Neural progenitor cell (in vitro differentiated cells): ENCODE data around the gene DOCK4. TPM values are rescaled to one million over a fixed set of nuclear protein-coding genes. Genes with fewer than 3 reads are reported as not detected.

Experiments used
- DNase-seq: peaks from one replicate; pipeline ENCODE4 v3.0.0-alpha.2; 2016; ENCODE audit warnings: low spot score
- H2AFZ ChIP-seq: fragments of 200-600 bp; sonication (generic); replicated peaks from 2 replicates; pipeline ENCODE4 v1.6.1; 2016; ENCODE audit warnings: antibody characterized with exemption
- H3F3A ChIP-seq: fragments of 200-600 bp; sonication (generic); 2 replicates; pipeline ENCODE4 v1.6.1; 2016; ENCODE audit warnings: antibody characterized with exemption, low read depth
- H3K27ac ChIP-seq: fragments of 200-600 bp; sonication (generic); 2 replicates; pipeline ENCODE4 v1.5.1; 2016; ENCODE audit warnings: mild to moderate bottlenecking
- H3K27me3 ChIP-seq: fragments of 200-600 bp; sonication (generic); 2 replicates; pipeline ENCODE4 v1.6.1; 2016; ENCODE audit warnings: mild to moderate bottlenecking, moderate library complexity
- H3K36me3 ChIP-seq: fragments of 200-600 bp; sonication (generic); 2 replicates; pipeline ENCODE4 v1.5.1; 2016
- H3K4me1 ChIP-seq: fragments of 200-600 bp; sonication (generic); 2 replicates; pipeline ENCODE4 v1.6.1; 2016; ENCODE audit warnings: mixed run types
- H3K4me2 ChIP-seq: fragments of 200-600 bp; sonication (generic); 2 replicates; pipeline ENCODE4 v1.6.1; 2016
- H3K4me3 ChIP-seq: fragments of 200-600 bp; sonication (generic); 2 replicates; pipeline ENCODE4 v1.5.1; 2016
- H3K79me2 ChIP-seq: fragments of 200-600 bp; sonication (generic); 2 replicates; pipeline ENCODE4 v1.6.1; 2016; ENCODE audit warnings: low read depth
- H3K9ac ChIP-seq: fragments of 200-600 bp; sonication (generic); 2 replicates; pipeline ENCODE4 v1.6.1; 2016
- H3K9me3 ChIP-seq: fragments of 200-600 bp; sonication (generic); 2 replicates; pipeline ENCODE4 v1.5.1; 2016; ENCODE audit warnings: low read depth
- H4K20me1 ChIP-seq: fragments of 200-600 bp; sonication (generic); 2 replicates; pipeline ENCODE4 v1.6.1; 2016; ENCODE audit warnings: low read depth
- H3K27ac Mint-ChIP-seq: 3 replicates; pipeline ENCODE4 v1.8.0; 2021; ENCODE audit warnings: mixed read lengths
- H3K27me3 Mint-ChIP-seq: 2 replicates; pipeline ENCODE4 v1.8.0; 2022; ENCODE audit warnings: low read depth, mild to moderate bottlenecking, inconsistent platforms, moderate library complexity, mixed read lengths; ENCODE audit not compliant: insufficient read depth
- H3K36me3 Mint-ChIP-seq: 3 replicates; pipeline ENCODE4 v1.8.0; 2021; ENCODE audit warnings: mixed read lengths
- H3K4me1 Mint-ChIP-seq: 3 replicates; pipeline ENCODE4 v1.8.0; 2021; ENCODE audit warnings: mixed read lengths
- H3K4me3 Mint-ChIP-seq: 3 replicates; pipeline ENCODE4 v1.8.0; 2021; ENCODE audit warnings: mild to moderate bottlenecking, moderate library complexity, mixed read lengths
- H3K9me3 Mint-ChIP-seq: 3 replicates; pipeline ENCODE4 v1.8.0; 2020; ENCODE audit warnings: mixed read lengths
- EZH2 ChIP-seq: fragments of 200-600 bp; sonication (generic); IDR thresholded peaks from 2 replicates; pipeline ENCODE4 v1.6.1; 2017; ENCODE audit warnings: antibody characterized with exemption, mild to moderate bottlenecking, moderate library complexity
- EZH2phosphoT487 ChIP-seq: fragments of 200-600 bp; sonication (generic); IDR thresholded peaks from 2 replicates; pipeline ENCODE4 v1.6.1; 2017; ENCODE audit warnings: antibody characterized with exemption
- total RNA-seq: library from RNA; depleted of rRNA; stranded (reverse); fragments of >200 nt; gene quantifications from 2 replicates; pipeline ENCODE4 v1.2.3, GENCODE V29; 2015; ENCODE audit warnings: low replicate concordance
- TF ChIP-seq, protein P1 (sequence below): fragments of 200-600 bp; sonication (generic); IDR thresholded peaks from 2 replicates; pipeline ENCODE4 v1.5.1; 2017; ENCODE audit warnings: antibody characterized with exemption, mild to moderate bottlenecking

DOCK4 gene
- total RNA-seq, 1 donor from 2014 or later: 11.4 TPM

DNA sequence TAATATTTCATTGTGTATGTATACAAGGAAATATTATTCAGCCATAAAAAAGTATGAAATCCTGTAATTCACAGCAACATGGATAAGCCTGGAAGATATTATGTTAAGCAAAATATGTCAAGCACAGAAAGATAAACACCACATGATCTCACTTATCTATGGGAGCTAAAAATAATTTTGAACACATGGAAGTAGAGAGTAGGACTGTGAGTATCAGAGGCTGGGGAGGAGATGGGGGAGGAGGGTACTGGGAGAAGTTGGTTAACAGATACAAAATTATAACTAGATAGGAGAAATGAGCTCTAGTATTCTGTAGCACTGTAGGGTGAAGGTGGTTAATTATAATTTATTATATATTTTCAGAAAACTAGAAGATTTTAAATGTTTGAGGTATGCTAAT, 132.7 kb downstream of the DOCK4 start:
- Histone ChIP-seq H3F3A (no peaks in the 10 kb centered on the region), H4K20me1 (no peaks in the 10 kb centered on the region), H3K4me1 (no peaks in the 10 kb centered on the region), H3K9me3 (no peaks in the 10 kb centered on the region), H3K4me2 (no peak overlapping the region), H3K79me2 (no peaks in the 10 kb centered on the region), H3K27me3 (no peaks in the 10 kb centered on the region), H3K9ac (no peak overlapping the region), H3K27ac (no peak overlapping the region), H3K36me3 (no peaks in the 10 kb centered on the region), H3K4me3 (no peak overlapping the region), H2AFZ (no peak overlapping the region)
- peaks cover 11% of the 10 kb centered on the region for H3K9me3 Mint-ChIP-seq
- TF ChIP-seq EZH2 (no peak), EZH2phosphoT487 (no peak)
- TF ChIP-seq, protein P1, sequence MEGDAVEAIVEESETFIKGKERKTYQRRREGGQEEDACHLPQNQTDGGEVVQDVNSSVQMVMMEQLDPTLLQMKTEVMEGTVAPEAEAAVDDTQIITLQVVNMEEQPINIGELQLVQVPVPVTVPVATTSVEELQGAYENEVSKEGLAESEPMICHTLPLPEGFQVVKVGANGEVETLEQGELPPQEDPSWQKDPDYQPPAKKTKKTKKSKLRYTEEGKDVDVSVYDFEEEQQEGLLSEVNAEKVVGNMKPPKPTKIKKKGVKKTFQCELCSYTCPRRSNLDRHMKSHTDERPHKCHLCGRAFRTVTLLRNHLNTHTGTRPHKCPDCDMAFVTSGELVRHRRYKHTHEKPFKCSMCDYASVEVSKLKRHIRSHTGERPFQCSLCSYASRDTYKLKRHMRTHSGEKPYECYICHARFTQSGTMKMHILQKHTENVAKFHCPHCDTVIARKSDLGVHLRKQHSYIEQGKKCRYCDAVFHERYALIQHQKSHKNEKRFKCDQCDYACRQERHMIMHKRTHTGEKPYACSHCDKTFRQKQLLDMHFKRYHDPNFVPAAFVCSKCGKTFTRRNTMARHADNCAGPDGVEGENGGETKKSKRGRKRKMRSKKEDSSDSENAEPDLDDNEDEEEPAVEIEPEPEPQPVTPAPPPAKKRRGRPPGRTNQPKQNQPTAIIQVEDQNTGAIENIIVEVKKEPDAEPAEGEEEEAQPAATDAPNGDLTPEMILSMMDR: no peak
- no peak overlapping the region for H3K27ac Mint-ChIP-seq
- H3K4me3 Mint-ChIP-seq: no peak overlapping the region
- H3K27me3 Mint-ChIP-seq: no peaks in the 10 kb centered on the region
- H3K4me1 Mint-ChIP-seq: no peaks in the 10 kb centered on the region
- no peak for DNase-seq
- H3K36me3 Mint-ChIP-seq: no peaks in the 10 kb centered on the region

DNA sequence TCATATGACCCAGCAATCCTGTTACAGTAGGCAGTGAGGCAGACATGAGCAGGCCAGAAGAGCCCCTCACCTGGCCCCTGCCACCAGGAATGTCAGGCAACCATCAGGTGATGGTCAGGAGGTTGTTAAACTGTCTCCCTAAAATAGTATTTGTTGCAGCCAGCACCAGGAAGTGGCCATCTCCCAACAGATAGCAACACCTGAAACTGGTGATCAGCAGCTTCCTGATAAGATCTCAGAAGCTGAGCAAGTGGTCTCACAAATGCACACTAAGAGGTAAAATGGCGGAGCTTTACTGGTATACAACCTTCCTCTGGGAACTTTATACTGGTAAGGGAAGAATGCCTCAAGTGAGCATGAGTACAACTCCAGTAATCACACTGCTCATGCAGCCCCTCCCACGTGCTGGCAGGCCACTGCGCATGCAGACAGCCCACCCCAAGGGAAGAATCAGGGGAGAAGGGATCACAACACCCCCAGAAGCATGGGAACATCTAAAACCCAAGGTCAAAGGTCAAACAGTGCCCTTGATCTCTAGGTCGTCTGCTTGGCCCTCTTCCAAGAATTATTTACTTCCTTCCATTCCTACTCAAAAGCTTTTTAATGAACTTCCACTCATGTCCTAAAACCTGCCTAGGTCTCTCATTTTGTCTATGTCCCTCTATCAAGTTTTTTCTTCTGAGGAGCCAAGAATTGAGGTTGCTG, 133.5 kb downstream of the DOCK4 start:
- Histone ChIP-seq H3K9me3 (no peaks in the 10 kb centered on the region), H3F3A (no peaks in the 10 kb centered on the region), H3K27me3 (no peaks in the 10 kb centered on the region), H3K79me2 (no peaks in the 10 kb centered on the region), H3K27ac (no peak overlapping the region), H3K4me2 (no peak overlapping the region), H3K9ac (no peak overlapping the region), H4K20me1 (no peaks in the 10 kb centered on the region), H3K4me3 (no peak overlapping the region), H3K36me3 (no peaks in the 10 kb centered on the region), H2AFZ (no peak overlapping the region), H3K4me1 (no peaks in the 10 kb centered on the region)
- Mint-ChIP-seq H3K9me3 (peaks cover 11% of the 10 kb centered on the region), H3K4me3 (no peak overlapping the region), H3K27me3 (no peaks in the 10 kb centered on the region), H3K27ac (no peak overlapping the region), H3K36me3 (no peaks in the 10 kb centered on the region), H3K4me1 (no peaks in the 10 kb centered on the region)
- no peak for DNase-seq
- TF ChIP-seq, protein P1: no peak
- TF ChIP-seq EZH2phosphoT487: no peak
- TF ChIP-seq EZH2: no peak

DNA sequence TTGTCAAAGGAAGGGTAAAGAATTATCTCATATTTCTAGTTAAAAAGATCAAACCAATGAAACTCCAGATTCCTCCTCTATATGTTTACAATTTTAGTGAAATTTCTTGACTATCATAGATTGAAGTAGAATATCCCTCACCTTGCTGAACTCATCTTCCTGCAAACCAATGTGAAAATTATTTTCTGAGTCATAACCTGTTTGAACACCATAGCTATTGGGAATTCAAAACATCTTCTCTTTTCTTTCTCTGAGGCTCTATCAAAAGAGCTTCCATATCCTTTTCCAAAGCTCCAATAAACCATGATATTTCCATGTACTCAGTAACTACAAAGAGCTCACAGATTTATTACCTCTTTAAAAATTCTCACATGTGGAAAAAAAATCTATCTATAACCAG, 134.3 kb downstream of the DOCK4 start:
- no peak overlapping the region for H3K4me2 ChIP-seq
- no peaks in the 10 kb centered on the region for H3K27me3 Mint-ChIP-seq

More for the DNA sequence above, 134.3 kb downstream of the DOCK4 start:
- Histone ChIP-seq H3K27me3 (no peaks in the 10 kb centered on the region), H3K4me1 (no peaks in the 10 kb centered on the region), H3F3A (no peaks in the 10 kb centered on the region), H3K27ac (no peak overlapping the region), H3K79me2 (no peaks in the 10 kb centered on the region), H3K9me3 (no peaks in the 10 kb centered on the region), H3K4me3 (no peak overlapping the region), H4K20me1 (no peaks in the 10 kb centered on the region), H2AFZ (no peak overlapping the region), H3K9ac (no peak overlapping the region), H3K36me3 (no peaks in the 10 kb centered on the region)
- Mint-ChIP-seq H3K9me3 (peaks cover 11% of the 10 kb centered on the region), H3K27ac (no peak overlapping the region), H3K36me3 (no peaks in the 10 kb centered on the region), H3K4me3 (no peak overlapping the region), H3K4me1 (no peaks in the 10 kb centered on the region)
- no peak for DNase-seq
- TF ChIP-seq, protein P1: no peak
- TF ChIP-seq EZH2 (no peak), EZH2phosphoT487 (no peak)
